ENCODE measurements around the gene GHSR. TPM values are rescaled to one million over a fixed set of nuclear protein-coding genes. Genes with fewer than 3 reads are reported as not detected.

GHSR gene
- total RNA-seq, 2 experiments from 2014 or later = not detected

DNA sequence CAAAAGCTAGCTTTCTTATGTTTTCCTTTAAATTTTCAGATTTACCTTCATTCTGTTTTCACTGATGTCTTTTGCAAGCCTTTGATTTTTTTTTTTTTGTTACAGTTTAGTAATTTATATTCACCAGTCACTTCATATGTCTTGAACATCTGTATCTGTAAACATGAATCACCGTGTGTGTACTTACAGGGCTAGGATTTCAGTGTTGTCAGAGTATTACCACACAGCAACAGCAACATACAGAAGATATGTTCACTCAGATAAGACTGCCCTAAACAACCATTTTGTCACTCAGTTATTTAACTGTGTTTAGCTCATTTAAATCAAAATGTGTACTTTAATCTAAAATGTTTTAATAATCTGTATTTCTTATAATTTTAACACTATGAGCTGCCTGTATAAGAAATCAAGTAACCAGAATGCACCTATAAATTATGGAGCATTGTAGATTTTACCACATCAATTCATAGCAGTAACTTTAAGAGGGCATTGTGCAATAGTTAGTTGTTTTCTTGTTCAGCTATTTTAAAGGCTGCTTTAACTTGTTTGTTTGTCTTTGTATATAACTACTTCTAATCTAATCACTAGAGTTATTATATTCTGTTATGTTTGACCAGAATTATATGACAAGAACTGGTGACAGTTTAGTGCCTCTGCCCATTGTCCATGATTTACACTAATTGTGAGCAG, 50.4 kb downstream of the GHSR start:
- BruUV-seq (replicated peaks) = no TSS peak
- intact Hi-C loops (cut with micrococcal nuclease; ENCODE audit: unreplicated experiment) = no loop called here

DNA sequence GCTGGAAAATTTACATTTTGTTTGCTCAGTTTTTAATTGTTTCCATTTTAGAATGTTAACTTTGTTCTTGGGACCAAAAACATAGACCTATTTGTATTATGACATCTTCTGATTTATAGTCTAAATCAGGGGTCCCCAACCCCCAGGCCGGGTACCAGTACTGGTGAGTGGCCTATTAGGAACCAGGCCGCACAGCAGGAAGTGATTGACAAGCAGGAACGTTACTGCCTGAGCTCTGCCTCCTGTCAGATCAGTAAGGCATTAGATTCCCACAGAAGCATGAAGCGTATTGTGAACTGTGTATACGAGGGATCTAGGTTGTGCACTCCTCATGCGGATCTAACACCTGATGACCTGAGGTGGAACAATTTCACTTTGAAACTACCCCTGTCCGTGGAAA, 51.9 kb downstream of the GHSR start:
- no peaks in the 10 kb centered on the region for H4K20me1 ChIP-seq (ENCODE audit: insufficient read depth, low read length)
- H3K9me2 ChIP-seq (ENCODE audit: insufficient read depth, low read length) = no peaks in the 10 kb centered on the region
- no peak overlapping the region for H3K27ac ChIP-seq (ENCODE audit: low read depth, low read length, poor library complexity, severe bottlenecking)
- TF ChIP-seq, protein P1, sequence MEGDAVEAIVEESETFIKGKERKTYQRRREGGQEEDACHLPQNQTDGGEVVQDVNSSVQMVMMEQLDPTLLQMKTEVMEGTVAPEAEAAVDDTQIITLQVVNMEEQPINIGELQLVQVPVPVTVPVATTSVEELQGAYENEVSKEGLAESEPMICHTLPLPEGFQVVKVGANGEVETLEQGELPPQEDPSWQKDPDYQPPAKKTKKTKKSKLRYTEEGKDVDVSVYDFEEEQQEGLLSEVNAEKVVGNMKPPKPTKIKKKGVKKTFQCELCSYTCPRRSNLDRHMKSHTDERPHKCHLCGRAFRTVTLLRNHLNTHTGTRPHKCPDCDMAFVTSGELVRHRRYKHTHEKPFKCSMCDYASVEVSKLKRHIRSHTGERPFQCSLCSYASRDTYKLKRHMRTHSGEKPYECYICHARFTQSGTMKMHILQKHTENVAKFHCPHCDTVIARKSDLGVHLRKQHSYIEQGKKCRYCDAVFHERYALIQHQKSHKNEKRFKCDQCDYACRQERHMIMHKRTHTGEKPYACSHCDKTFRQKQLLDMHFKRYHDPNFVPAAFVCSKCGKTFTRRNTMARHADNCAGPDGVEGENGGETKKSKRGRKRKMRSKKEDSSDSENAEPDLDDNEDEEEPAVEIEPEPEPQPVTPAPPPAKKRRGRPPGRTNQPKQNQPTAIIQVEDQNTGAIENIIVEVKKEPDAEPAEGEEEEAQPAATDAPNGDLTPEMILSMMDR (conservative IDR thresholded peaks at IDR 0.05; ENCODE audit: low read length) = no peak
- no peak for TF ChIP-seq EZH2phosphoT487 (IDR thresholded peaks at IDR 0.05; ENCODE audit: borderline replicate concordance, low read depth, low read length)
- no peaks in the 10 kb centered on the region for H3K4me1 ChIP-seq (ENCODE audit: insufficient read depth, low read length, poor library complexity, severe bottlenecking)
- BruUV-seq (replicated peaks) = no TSS peak
- no peak for DNase-seq (ENCODE audit: low spot score)
- no peak overlapping the region for H2AFZ ChIP-seq (ENCODE audit: low read length)
- no peaks in the 10 kb centered on the region for H3K79me2 ChIP-seq (ENCODE audit: insufficient read depth, low read depth, low read length)
- H3K4me3 ChIP-seq (ENCODE audit: low read depth, low read length, poor library complexity, severe bottlenecking) = no peak overlapping the region
- ChIA-PET POLR2A (interaction anchor here (1.1 kb wide), 1 partner anchor 16 kb away, joined by 4 read pairs; no protein-coding TSS in a partner anchor), CTCF (ENCODE audit: unreplicated experiment) (no interaction called here)
- no peak overlapping the region for H3K4me2 ChIP-seq (ENCODE audit: low read length)
- H3K9me3 ChIP-seq (ENCODE audit: low read length) = no peaks in the 10 kb centered on the region
- H3K36me3 ChIP-seq (ENCODE audit: insufficient read depth, low read length) = no peaks in the 10 kb centered on the region
- intact Hi-C loops (cut with micrococcal nuclease; ENCODE audit: unreplicated experiment) = no loop called here

More for the DNA sequence above, 50.4 kb downstream of the GHSR start:
- H3K4me3 ChIP-seq (ENCODE audit: low read depth, low read length, poor library complexity, severe bottlenecking) = no peak overlapping the region
- no peaks in the 10 kb centered on the region for H3K4me1 ChIP-seq (ENCODE audit: insufficient read depth, low read length, poor library complexity, severe bottlenecking)
- POLR2A ChIA-PET = interaction anchor here (0.6 to 1.2 kb wide), 3 partner anchors 9 to 69 kb away, joined by 3 to 7 read pairs (median 4); no protein-coding TSS in a partner anchor
- no peaks in the 10 kb centered on the region for H3K9me3 ChIP-seq (ENCODE audit: low read length)
- no peak overlapping the region for H3K4me2 ChIP-seq (ENCODE audit: low read length)
- no peak for TF ChIP-seq EZH2phosphoT487 (IDR thresholded peaks at IDR 0.05; ENCODE audit: borderline replicate concordance, low read depth, low read length)
- TF ChIP-seq, protein P1 (conservative IDR thresholded peaks at IDR 0.05; ENCODE audit: low read length) = no peak
- H4K20me1 ChIP-seq (ENCODE audit: insufficient read depth, low read length) = no peaks in the 10 kb centered on the region
- no peak for DNase-seq (ENCODE audit: low spot score)
- H3K9me2 ChIP-seq (ENCODE audit: insufficient read depth, low read length) = no peaks in the 10 kb centered on the region
- no peak overlapping the region for H3K27ac ChIP-seq (ENCODE audit: low read depth, low read length, poor library complexity, severe bottlenecking)
- H3K36me3 ChIP-seq (ENCODE audit: insufficient read depth, low read length) = no peaks in the 10 kb centered on the region
- H2AFZ ChIP-seq (ENCODE audit: low read length) = no peak overlapping the region
- H3K79me2 ChIP-seq (ENCODE audit: insufficient read depth, low read depth, low read length) = no peaks in the 10 kb centered on the region
- CTCF ChIA-PET (ENCODE audit: unreplicated experiment) = interaction anchor here (1.0 kb wide), 1 partner anchor 748 kb away, joined by 3 read pairs; no protein-coding TSS in a partner anchor

DNA sequence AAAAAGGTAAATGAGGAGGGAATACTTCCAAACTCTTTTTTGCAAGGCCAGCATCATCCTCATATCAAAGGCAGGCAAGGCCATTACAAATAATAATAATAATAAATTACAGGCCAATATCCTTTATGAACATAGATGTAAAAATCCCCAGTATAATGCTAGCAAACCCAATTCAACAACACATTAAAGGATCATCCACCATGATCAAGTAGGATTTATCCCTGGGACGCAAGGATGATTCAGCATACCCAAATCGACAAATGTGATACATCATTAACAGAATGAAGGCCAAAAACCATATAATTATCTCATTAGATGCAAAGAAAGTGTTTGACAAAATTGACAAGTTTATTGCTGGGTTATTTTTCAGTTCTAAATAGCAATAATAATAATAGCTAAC, 53.6 kb downstream of the GHSR start:
- no peaks in the 10 kb centered on the region for H4K20me1 ChIP-seq (ENCODE audit: insufficient read depth, low read length)
- no peak for DNase-seq (ENCODE audit: low spot score)
- no peaks in the 10 kb centered on the region for H3K79me2 ChIP-seq (ENCODE audit: insufficient read depth, low read depth, low read length)
- H3K4me3 ChIP-seq (ENCODE audit: low read depth, low read length, poor library complexity, severe bottlenecking) = no peak overlapping the region
- ChIA-PET CTCF (ENCODE audit: unreplicated experiment) (no interaction called here), POLR2A (no interaction called here)
- H3K36me3 ChIP-seq (ENCODE audit: insufficient read depth, low read length) = no peaks in the 10 kb centered on the region
- no peaks in the 10 kb centered on the region for H3K4me1 ChIP-seq (ENCODE audit: insufficient read depth, low read length, poor library complexity, severe bottlenecking)
- no peak overlapping the region for H2AFZ ChIP-seq (ENCODE audit: low read length)
- H3K4me2 ChIP-seq (ENCODE audit: low read length) = no peak overlapping the region
- TF ChIP-seq EZH2phosphoT487 (IDR thresholded peaks at IDR 0.05; ENCODE audit: borderline replicate concordance, low read depth, low read length) = no peak
- TF ChIP-seq, protein P1 (conservative IDR thresholded peaks at IDR 0.05; ENCODE audit: low read length) = no peak
- no TSS peak for BruUV-seq (replicated peaks)
- intact Hi-C loops (cut with micrococcal nuclease; ENCODE audit: unreplicated experiment) = no loop called here
- H3K9me3 ChIP-seq (ENCODE audit: low read length) = no peaks in the 10 kb centered on the region
- no peak overlapping the region for H3K27ac ChIP-seq (ENCODE audit: low read depth, low read length, poor library complexity, severe bottlenecking)
- H3K9me2 ChIP-seq (ENCODE audit: insufficient read depth, low read length) = no peaks in the 10 kb centered on the region

Measured in OCI-LY7 (cell line).